ENCODE measurements around the gene FLT3.

GRCh38 chr13:28131646-28132045 is 31.3 kb upstream of the FLT3 start:
- TF ChIP-seq POLR2A (IDR thresholded peaks at IDR 0.05) (no peak), CTCF (IDR thresholded peaks at IDR 0.05) (no peak), POLR2AphosphoS5 (IDR thresholded peaks at IDR 0.05) (no peak)
